HG03045 (cell line): ENCODE data around the gene ADCY4.

Source experiments
- ATAC-seq: cut with Tn5 transposase; IDR thresholded peaks from one replicate; pipeline ENCODE4 v1.9.1; 2021; ENCODE audit warnings: mild to moderate bottlenecking, moderate library complexity; ENCODE audit not compliant: unreplicated experiment

The ADCY4 gene

DNA sequence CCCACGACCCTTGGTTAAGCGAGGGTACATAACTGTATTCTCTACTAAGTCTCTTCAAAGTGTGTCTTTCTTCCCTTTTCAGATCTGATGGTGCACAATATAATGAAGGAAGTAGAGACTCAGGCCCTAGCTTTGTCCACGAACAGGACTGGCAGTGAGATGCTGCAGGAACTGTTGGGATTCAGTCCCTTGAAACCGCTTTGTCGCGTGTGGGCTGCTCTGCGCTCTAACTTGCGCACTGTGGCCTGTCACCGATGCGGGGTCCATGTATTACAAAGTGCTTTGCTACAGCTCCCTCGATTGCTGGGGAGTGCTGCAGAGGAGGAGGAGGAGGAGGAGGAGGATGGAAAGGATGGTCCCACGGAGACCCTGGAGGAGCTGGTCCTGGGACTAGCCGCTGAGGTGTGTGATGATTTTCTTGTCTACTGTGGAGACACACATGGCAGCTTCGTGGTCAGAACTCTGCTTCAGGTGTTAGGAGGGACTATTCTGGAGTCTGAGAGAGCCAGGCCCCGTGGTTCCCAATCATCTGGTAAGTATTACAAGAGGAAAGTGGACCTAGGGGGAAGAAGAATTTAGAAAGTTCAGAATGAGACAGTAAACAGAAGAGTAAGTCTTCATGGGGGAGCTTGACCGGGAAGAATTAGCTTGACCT is 34.4 kb downstream of the ADCY4 start:
- ATAC-seq = no peak

GRCh38 chr14:24299255-24300191 is 35.3 kb downstream of the ADCY4 start, which contains the start of the genes DHRS1 and NOP9:
TSS of gene DHRS1 (minus strand) at chr14:24299780. CDS start at chr14:24299106, 674 bp downstream.
TSS of gene NOP9 (plus strand) at chr14:24299850. CDS start at chr14:24299955, 105 bp downstream.
- ATAC-seq = peak; percentile 65

DNA sequence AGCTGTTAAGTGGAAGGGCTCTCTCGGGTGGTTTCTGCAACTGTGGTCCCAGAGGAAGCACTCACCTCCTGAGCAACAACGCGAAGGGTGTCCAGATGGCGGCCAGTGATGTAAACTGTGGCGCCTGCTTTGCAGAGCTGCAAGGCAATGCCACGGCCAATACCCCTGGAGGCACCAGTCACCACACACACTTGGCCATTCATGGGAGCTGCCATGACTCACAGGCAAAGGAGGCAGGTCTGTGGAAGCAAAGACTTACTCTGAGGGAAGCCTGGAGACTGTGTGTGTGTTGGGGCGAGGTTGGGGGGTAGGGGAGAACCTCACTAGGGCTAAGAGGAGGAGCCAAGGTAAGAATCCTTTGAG is 36.0 kb downstream of the ADCY4 start:
- peak; percentile 5 for ATAC-seq

GRCh38 chr14:24297190-24297964 is 37.5 kb downstream of the ADCY4 start:
- ATAC-seq = peak; percentile 7

GRCh38 chr14:24296341-24297157 is 38.3 kb downstream of the ADCY4 start:
- ATAC-seq = peak; percentile 40

GRCh38 chr14:24293525-24293924 is 41.3 kb downstream of the ADCY4 start:
- no peak for ATAC-seq

- no peak for ATAC-seq
Observed at GRCh38 chr14:24292118-24292807, 42.6 kb downstream of the ADCY4 start.

GRCh38 chr14:24291446-24292117 is 43.3 kb downstream of the ADCY4 start:
- ATAC-seq = no peak

- no peak for ATAC-seq
Observed at GRCh38 chr14:24290746-24291145, 44.1 kb downstream of the ADCY4 start.

DNA sequence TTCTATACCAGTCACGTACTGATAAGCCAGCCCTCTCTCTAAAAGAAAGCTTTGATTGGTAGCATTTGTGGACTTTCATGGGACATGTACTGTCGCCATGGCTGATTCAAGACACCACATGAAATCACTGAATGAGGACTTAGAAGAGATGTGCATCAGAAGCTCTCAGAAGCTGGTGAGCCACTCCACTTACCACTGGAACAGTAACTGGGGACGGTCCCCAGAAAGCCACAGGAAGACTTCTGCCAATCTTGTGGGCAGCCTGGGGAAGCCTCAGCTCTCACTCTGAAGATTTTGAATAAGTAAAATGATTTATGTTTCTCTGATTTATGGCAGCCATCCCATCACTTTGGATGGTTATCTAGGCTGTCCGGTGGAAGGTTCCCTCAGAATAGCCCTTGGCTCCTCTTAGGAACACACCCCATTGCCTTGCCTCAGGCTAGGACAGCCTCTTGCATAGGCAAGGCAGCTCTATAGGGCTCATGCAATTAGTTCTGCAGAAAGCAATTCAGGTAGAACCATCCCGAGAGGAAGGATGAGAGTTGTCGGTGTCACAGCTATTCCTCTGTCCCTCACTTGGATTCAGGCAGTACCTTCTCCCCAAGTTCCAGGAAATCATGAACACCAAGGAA is 45.1 kb downstream of the ADCY4 start:
- ATAC-seq = no peak

- ATAC-seq = no peak
Observed at GRCh38 chr14:24286996-24287395, 47.9 kb downstream of the ADCY4 start.

DNA sequence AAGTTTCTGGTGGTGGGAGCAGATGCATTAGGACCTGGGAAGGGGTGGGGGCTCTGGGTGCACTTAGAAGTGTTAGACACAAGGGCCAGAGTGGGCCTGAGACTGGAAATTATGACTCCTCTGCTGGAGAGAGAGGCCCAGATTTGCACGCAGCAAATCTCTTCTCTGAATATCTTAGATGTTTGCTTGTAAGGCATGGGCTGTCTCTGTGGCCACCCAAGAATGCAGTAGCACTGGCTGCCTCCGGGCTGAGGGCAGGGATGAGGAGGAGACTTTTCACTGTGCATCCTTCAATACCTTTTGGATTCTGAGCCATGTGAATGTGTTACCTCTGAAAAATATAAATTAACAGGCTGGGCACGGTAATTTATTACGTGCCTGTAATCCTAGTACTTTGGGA is 49.5 kb downstream of the ADCY4 start:
- no peak for ATAC-seq

GRCh38 chr14:24284501-24285035 is 50.3 kb downstream of the ADCY4 start:
- ATAC-seq = no peak

GRCh38 chr14:24283796-24284460 is 50.9 kb downstream of the ADCY4 start:
- ATAC-seq = no peak

- ATAC-seq = no peak
Observed at GRCh38 chr14:24282736-24283135, 52.1 kb downstream of the ADCY4 start.

- no peak for ATAC-seq
Observed at GRCh38 chr14:24281636-24282035, 53.2 kb downstream of the ADCY4 start.

DNA sequence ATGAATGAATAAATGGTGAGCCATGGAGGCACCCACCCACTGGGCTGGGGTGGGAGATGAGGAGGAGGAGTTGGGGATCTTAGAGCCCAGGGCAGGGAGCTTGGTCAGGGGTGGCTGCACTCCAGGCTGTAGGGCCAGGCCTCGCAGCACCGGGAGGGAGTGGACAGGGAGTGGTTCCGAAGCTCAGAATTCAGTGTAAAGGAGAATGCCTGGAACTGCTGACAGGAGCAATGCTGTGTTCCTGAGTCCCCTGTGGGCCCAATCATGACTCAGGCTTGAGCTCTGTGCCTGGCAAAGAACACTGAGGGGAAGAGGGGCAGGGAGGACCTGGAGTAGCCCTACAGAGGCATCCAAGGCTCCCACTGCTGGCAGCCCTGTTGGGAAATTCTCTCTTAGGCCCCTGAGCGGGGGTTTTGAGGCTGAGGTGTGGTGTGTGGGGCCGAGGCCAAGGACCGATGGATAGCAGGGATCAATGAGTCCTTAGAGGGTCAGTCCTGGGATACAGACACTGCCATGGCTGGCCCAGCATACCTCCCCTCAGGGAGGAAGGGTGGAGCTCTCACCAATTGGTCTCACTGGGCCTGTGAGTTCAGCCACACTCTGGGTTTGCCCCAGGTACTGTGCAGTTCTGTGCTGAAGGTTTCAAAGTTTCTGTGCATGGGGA is 53.9 kb downstream of the ADCY4 start:
- no peak for ATAC-seq
